SHP77 treated with DMSO at 0.1 percent for 48 hours (cell line): Measurements from ENCODE around the gene AGPAT3.

ENCODE experiments used
- DNase-seq: peaks from one replicate; lab custom pipeline; 2025; lab: John Stamatoyannopoulos, UW

AGPAT3 gene

GRCh38 chr21:43997766-43998742 lies 133.0 kb downstream of the AGPAT3 start:
- no peak for DNase-seq

DNA sequence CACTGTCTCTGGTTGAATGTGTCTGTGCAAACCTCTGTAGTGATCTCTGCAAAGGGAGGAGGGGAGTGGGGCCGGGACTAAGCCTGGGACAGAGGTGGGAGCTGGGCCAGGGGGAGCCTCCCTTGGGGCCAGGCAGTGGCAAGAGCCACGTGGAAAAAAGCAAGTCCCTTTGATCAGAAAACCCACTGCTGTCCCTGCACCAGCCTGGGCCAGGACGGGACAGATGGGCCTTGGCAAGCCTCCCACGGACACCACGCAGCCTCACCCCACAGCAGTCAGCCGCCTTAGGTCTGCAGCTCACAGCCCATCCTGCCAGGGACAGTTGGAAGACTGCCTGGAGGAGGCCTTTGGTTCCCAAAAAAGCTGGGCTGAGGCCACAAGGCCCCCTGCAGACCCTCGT lies 135.3 kb downstream of the AGPAT3 start:
- no peak for DNase-seq

- no peak for DNase-seq
Observed at GRCh38 chr21:44002511-44002910, 137.5 kb downstream of the AGPAT3 start.

GRCh38 chr21:44003307-44003966 lies 138.4 kb downstream of the AGPAT3 start:
- no peak for DNase-seq

DNA sequence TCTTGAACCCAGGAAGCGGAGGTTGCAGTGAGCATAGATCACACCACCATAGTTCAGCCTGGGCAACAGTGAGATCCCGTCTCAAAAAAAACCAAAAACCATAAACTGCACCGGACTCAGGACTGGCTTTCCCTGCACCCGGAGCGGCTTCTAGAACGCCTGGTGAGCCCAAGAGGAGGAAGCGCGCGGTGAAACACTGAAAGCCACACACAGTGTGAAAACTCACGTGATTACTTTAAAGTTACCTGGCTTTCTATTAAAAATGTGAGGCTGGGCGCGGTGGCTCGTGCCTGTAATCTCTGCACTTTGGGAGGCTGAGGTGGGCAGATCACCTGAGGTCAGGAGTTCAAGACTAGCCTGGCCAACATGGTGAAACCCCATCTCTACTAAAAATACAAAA lies 140.0 kb downstream of the AGPAT3 start:
- DNase-seq = no peak

DNA sequence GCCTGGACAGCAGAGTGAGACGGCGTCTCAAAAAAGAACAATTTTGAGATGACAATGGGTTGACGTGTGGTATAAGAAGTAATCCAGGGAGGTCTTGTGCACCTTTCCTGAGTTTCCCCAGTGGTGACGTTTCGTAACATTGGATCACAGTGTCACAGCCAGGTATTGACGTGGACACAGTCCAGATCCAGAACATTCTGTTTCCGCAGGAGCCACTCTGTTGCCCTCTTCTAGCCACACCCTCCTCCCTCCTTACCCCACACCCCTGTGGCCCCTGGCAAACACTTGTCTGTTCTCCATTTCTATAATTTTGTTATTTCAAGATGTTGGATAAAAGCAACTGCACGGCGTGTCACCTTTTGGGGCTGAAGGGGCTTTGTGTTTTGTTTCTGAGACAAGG lies 140.6 kb downstream of the AGPAT3 start:
- no peak for DNase-seq

- no peak for DNase-seq
Observed at GRCh38 chr21:44006017-44006619, 141.1 kb downstream of the AGPAT3 start.

DNA sequence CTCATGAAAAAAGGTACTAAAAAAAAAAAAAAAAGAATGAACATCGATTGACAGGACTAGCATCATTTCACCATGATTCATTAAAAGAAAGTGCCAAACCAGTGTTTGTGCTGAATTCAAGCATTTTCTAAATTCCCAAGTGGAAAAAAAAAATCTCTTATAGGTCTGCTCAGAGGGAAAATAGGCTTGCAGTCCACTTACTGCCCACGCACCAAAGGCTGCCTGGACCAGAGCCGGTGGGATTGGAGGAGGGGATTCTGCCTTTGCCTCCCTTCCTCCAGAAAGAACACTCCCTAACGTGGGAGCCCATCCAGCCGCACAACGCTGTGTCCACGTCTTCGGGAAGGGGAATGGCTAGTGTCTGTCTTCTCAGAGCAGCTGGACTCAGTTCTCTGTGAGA lies 141.6 kb downstream of the AGPAT3 start:
- no peak for DNase-seq

GRCh38 chr21:44010429-44010828 lies 145.4 kb downstream of the AGPAT3 start:
- DNase-seq = no peak

DNA sequence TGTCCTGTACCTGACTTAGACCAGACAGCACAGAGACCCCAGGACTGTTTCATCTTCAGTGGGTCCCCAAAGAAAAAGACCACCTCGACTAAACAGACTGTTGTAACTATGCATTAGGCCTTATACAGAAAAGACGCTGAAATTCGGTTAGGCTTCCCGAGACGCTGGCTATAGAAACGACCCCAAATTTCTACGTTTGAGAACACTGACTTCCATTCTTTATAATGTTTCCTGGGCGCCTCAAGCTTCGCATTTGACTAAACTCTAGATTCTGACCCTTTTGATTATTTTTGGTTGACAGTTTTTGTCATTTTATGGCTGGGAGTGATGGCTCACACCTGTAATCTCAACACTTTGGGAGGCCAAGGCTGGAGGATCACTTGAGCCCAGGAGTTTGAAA lies 146.1 kb downstream of the AGPAT3 start:
- DNase-seq = no peak

GRCh38 chr21:44011579-44012473 lies 146.8 kb downstream of the AGPAT3 start, which contains the start of gene TRAPPC10:
TSS of gene TRAPPC10 (plus strand) at chr21:44012309. CDS start at chr21:44012494, 185 bp downstream.
- DNase-seq = peak; percentile 23

GRCh38 chr21:44012474-44013379 lies 147.7 kb downstream of the AGPAT3 start:
- DNase-seq = no peak

GRCh38 chr21:44013380-44014088 lies 148.5 kb downstream of the AGPAT3 start:
- no peak for DNase-seq

GRCh38 chr21:44017601-44018000 lies 152.6 kb downstream of the AGPAT3 start:
- no peak for DNase-seq

GRCh38 chr21:44018127-44018526 lies 153.1 kb downstream of the AGPAT3 start:
- DNase-seq = no peak

DNA sequence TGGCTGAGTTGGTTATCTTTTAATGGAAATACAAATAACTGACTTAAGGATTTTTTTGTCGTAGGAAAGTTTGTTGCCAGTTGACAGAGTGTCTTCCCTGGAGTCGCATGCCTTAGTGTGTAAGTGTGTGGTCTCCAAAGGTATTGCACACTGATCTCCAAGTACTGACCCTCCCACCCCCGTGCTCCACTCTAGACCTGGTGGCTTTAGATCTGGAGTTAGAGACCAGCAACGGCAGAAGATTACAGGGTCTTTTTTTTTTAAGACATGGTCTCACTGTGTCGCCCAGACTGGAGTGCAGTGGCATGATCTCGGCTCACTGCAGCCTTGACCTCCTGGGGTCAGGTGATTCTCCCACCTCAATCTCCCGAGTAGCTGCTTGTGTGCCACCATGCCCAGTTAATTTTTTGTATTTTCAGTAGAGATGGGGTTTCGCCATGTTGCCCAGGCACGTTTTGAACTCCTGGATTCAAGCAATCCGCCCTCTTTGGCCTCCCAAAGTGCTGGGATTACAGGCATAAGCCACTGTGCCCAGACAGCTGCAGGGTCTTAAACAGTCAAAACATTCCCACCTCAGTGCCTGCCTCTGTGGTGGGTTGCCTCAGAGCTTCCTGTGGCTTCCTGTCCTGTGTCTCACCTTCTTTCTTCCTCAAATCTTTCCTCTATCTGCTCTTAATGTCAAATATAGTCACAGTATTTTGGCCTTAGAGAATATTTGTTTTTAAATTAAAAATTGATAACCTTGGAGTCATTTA lies 154.0 kb downstream of the AGPAT3 start:
- no peak for DNase-seq

- DNase-seq = no peak
Observed at GRCh38 chr21:44019568-44019958, 154.5 kb downstream of the AGPAT3 start.

DNA sequence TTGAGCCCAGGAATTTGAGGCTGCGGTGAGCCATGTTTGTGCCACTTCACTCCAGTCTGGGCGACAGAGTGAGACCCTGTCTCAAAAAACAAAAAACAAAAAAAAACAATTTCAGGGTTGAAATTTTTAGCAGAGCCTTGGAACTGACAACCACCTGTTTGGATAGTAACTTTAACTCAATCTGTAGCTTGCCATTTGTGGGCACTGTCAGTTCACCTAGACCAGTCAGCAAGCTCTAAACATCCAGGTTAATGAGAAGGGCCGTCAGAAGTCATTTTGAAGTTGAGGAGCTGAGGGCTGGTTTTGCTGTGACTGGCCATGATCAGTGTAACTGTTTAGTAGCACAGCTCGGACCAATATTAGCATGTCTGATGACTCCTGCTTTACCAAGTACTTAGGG lies 155.5 kb downstream of the AGPAT3 start:
- no peak for DNase-seq

- no peak for DNase-seq
Observed at GRCh38 chr21:44021064-44021463, 156.0 kb downstream of the AGPAT3 start.
